Measurements from ENCODE around the gene SPECC1.
"Not testable (repeated sequence)": the region's sequence is repeated elsewhere in the genome, so short reads cannot be mapped to it uniquely, and the experiment has no call there.

The SPECC1 gene

DNA sequence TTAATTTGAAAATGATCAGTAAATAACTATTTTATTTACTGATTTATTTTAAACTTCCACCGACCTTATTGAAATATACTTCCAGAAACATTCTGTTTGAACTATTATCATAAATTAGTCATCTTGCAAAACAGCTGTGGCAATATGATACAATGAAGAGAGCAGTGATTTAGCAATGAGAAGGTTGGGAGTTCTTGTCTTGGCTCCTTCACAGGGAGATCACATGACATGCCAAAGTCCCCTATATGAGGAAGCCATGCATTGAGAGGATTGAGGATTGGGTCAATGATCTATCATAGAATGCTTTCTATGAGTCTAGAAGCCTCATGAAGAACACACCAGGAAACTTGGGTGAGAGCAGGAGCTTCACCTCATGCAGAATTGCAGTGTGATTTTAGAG, 235.5 kb downstream of the SPECC1 start:
- no peak for DNase-seq

DNA sequence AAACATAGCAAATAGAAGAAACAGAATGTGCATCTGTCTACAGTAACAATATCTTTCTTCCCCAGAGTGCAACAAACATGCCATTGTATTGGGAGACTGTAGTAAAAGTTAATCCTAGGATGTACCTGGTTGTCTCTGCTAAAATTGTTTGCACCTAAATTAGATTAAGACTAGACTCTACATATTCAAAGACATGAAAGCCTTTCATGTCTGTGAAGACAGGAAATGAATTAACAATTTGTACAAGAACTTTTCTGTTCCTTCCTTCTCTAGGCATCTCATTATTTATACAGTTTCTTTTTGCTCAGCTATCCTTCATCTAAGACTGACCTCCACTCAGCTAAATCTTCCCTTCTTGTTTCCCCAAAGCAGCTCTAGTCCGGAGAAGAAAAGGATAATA, 237.5 kb downstream of the SPECC1 start:
- no peak for DNase-seq

DNA sequence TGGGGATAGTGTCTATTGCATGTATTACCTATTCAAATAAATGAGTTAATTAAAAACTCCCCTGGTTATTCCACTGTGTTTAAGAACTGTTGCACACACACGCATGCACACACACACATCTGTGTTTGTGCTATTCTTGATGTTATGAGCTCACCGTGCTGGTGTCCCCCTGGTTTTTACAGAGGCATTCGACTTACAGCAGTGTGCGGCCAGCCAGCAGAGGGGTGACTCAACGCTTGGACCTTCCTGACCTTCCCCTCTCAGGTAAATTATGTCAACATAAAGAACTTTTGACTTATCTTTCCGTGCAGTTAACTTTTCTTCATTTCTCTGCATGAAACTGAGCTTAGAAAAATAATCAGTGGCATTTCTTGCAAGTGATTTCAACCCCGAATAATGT, 244.2 kb downstream of the SPECC1 start:
- DNase-seq = no peak

DNA sequence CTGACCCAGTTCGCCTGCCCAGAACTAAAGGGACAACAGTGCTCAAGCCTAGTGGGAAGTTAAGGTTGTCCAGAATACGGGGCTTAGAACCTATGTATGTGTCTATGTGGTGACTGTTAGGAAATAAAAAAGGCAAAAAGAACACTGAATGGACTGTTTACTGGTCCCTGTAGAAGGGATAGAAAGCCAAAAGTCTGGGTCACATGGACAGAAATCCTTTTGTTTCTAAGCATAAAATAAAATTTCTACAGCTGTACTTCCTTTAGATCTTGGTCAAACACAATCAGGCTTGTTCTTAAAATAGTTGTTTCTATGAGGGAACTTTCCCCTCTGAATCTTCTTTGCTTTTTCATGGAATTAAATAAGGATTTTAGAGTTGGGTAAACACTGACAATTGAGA, 245.4 kb downstream of the SPECC1 start:
- DNase-seq = no peak

DNA sequence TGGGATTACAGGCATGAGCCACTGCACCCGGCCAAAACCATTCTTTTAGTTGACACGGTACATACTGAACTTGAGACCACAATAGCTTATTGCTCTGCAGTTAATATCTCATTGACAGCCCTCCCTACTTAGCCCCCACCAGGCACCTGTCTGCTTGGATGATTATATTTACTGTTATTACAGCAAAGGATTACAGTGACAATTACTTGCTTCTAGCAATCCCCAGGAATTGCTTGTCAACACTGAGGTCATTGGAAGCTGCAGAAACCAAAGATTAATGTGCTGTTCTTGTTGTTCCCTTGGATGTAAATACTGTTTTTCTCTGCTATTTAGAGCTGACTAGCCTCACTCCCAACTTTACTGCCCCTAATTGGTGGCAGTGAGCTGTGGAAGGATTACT, 247.0 kb downstream of the SPECC1 start:
- DNase-seq = no peak

DNA sequence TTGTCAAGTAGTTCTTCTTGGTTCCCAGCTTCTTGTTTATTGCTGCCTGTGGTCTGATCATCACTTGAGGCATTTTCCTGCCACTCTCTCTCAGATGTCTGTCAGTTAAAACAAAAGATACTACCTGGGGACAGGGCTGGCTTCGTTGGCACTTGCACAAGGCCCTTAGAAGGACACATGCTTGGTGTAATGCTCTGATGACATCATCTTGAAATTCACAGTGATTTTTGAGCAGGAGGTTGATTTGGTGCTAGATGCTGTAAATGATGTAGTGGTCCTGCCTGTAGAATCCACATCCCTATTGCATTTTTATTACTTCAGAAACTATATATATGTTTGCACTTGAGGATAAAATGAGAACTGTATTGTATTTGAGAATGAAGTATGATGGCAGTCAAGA, 247.8 kb downstream of the SPECC1 start:
- no peak for DNase-seq

DNA sequence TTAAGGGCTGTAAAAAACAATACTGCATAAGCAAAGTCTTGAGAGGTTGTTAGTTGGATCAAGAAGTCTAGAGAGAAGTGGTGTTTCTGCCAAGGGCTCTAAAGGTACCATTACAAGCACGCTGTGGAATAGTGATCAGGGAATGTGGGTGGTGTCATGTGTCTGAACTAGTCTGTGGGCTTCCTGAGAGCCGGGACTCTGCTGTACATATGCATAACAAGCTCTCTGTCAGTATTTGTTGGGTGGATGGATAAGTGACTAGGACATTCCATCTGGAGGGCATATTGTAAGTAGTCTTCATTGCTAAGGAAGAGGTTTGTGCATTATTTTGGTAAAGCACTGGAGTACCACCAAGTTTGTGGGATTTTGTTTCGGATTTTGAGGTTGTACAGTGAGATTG, 248.6 kb downstream of the SPECC1 start:
- no peak for DNase-seq

DNA sequence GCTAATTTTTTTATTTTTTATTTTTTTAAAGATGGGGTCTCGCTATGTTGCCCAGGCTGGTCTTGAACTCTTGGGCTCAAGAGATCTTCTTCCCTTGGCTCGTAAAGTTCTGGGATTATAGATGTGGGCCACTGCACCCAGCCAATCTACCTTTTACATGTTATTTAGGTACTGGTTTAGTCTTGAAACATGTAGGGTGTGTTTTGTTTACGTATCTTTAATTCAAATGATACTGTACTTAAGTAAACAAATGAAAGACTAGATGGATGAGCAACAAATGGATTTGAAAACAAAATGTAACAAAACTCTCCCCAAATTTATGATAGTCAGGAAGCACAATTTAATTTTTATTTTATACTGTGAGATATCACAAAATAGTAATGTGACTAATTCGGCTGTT, 250.5 kb downstream of the SPECC1 start:
- DNase-seq = no peak

DNA sequence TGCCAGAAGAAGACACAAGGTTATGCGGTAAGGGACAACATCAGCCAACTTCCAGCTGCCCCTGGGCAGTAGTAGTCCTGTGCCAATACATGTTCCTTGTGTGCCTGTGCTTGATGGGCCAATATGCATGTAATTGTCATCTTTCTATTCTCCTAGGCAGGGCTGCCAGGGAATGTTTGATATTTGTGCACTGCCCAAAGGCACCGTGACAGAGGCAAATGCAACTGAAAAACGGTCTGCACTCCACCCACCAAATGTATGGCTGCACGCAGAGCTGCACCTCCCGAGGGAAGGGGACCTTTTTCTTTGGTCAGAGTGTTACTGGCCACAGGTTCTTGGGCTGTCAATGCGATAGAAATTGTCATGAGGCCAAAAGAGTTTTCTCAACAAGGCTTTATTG, 251.1 kb downstream of the SPECC1 start:
- no peak for DNase-seq

DNA sequence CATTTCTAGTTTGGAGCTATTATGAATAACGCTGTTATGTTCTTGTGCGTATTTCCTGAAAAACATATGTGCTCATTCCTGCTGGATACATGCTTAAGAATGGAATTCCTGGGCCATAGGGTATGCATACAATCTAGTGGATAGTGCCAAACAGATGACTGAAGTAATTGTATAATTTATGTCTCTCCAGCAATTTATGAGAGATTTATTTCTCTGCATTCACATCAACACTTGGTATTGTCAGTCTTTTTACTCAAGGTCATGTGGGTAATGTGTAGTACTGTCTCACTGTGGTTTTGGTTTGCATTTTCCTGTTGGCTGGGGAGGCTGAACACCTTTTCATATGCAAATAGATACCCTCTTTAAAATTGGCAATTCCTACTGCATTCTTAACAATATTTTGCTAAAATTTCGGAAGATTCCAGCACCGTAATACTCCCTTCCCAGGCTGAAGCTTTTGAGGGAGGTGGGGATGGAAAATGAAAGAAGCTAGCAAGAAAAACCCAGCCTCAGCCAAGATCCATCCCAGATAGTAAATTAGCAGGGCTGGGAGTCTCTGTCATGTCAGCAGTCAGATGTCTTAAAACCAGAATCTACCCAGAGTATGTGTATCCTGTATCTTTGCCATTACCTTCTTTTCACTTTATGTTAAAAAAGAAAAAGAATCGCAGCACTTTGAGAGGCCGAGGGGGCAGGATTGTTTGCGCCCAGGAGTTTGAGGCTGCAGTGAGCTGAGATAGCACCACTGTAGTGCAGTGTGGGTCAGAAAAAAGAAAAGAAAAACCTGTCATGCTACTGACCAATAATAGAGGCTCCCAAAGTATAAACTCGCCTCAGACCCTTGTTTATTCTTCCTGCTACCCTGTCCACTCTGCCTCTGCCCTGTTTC, 253.3 kb downstream of the SPECC1 start:
- DNase-seq = no peak

DNA sequence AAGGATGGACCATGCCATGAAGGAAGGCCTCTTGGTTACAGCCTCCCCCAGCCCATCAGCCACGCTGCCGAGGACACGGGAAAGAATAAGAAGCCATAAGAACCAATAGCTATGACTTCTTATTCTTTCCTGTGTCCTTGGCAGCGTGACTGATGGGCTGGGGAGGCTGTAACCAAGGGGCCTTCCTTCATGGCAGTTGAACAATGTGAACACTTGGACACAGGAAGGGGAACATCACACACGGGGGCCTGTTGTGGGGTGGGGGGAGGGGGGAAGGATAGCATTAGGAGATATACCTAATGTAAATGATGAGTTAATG, 253.9 kb downstream of the SPECC1 start:
- not testable (repeated sequence) for DNase-seq

DNA sequence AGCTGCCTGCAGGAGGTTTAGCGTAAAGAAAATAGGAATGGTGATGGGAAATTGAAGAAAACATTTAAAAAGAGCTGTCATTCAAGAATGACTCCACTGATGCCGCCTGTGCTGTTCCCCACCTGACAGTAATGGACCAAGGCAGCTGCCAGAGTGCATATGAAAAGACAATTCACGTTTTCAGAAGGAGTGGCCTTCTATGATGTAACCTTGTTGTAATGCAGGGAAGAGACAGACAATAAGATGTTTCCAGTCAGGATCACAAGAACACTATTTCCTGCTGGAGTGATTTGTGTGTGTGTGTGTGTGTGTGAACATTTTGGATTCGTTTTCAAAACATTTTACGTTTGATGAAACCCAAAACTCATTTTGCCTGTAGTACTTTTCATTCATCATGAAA, 254.4 kb downstream of the SPECC1 start:
- no peak for DNase-seq

DNA sequence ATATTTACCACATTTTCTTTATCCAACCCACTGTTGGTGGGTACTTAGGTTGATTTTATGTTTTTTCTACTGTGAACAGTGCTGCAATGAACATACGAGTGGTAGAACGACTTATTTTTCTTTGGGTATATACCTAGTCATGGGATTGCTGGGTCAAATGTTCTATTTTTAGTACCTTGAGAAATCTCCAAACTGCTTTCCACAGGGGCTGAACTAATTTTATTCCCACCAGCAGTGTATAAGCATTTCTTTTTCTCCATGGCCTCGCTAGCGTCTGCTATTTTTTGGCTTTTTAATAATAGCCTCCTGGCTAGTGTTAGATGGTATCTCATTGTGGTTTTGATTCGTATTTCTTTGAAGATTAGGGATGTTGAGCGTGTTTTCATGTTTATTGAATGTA, 255.8 kb downstream of the SPECC1 start:
- DNase-seq = no peak

DNA sequence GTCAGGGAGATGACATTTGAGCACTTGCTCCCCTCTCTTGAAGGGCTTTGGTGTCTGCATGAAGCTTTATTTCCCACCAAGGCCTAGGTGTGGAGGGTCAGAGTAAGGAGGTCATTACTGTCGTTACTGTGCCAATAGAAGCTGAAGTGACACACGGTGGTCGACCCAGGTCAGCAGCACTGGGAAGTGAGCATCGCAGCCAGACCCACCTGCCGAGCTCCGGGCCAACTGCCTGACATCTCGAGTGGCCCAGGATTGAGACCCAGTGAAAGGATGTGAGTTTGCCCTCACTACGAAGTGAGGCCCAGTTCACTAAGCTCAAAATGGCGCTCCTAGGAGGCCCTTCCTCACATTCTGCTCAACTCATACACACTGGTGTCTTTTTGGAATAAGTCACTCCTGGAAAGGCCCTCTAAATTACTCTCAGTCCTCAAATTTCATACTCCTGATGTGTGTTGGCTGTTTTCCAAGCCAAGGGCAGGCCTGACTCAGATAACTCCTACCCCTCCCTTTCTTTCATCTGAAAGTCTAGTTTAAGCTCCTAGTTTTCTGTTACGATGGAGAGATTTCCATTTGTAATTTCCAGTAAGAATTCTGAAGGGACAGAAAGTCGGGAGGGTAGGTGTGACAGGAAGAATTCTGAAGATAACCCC, 257.8 kb downstream of the SPECC1 start:
- no peak for DNase-seq

DNA sequence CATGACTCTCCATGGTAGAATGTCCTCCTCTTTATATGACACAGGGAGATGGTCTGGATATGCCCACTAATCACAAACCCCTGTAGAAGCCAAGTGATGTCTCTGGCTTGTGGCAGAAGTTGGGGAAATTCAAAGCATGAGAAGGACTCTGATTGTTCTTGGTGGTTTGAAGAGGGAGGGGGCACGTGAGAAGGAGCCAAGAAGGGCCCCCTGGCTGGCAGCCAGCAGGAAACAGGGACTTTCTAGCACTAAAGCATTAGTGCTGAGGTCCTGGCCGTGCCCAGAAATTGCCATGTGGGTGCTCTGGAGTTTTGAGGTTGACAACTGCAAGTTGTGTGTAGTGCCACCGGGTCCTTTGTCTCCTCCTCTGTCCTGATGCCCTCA, 258.3 kb downstream of the SPECC1 start:
- peak; percentile 10 for DNase-seq

DNA sequence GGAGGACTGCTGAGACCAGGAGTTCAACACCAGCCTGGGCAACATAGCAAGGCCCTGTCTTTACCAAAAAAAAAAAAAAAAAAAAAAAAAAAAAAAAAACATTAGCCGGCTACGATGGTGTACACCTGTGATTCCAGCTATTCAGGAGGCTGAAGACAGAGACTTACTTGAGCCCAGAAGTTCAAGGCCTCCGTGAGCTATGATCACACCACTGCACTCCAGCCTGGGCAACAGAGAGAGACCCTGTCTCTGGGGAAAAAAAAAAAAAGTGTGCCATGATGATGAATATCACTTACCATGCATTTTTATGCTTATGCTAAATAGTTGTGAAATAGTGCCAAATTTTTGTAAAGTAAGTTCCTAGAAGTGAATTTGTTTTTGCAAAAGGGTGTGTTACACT, 261.2 kb downstream of the SPECC1 start:
- DNase-seq = no peak

DNA sequence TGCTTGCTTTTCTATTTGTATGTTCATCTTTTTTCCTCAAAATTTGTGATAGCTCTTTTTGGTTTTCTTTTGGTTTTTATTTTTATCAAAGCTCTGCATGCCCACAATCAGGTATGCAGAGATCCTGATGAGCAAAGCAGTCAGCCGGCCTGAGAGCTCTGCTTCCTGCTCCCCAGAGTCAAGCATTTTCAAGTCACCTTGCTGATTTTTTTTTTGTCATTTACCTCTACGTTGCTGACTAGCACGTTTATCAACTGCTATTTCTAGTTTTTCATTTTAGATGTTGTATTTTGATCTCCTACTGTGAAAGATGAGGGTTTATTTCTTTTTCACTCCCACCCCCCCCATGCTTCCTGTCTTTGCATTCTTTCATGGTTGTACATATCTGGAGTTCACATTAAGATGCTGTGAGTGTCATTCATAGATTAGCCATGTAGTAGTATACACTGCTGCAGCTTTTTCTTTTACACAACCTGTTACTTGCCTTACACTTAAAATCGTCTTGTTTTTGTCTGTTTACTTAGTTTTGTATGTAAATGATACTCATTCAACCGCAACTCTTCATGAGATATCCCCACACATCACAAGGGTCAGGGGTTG, 262.0 kb downstream of the SPECC1 start:
- no peak for DNase-seq

DNA sequence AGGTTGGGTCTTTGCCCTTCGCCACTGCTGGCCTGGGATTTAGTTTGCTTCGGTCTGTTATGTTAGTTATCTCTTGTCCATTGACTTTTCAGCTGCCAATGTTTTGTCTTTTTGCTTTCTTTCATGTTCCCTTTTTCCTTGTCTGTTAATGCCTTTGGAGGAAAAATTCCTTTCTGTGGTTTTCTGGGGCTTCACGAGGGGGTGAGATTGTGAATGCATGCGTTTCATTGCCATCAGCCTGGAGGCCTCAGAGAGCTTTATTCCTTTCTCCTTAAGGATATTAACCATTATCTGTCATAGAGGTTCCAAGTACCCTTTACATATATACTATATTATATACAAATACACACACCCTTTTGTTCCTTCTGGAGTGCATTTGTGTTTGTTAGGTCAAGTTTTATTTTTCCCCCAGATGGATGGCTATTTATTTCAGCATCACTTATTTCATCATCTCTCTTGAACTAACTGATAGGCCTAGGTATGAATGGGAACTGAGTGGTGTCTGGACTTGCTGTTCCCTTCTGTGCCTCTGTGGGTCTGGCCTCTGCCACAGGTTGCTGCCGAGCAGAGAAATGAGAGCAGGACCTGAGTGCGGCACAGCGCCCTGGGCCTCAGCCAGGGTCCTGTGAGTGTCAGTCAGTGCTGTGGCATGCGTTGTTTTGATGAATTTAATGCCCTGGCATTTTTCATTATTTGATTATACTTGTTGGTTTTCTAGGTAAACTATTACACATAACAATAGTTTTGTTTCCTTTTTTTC, 264.8 kb downstream of the SPECC1 start:
- DNase-seq = peak; percentile 14

DNA sequence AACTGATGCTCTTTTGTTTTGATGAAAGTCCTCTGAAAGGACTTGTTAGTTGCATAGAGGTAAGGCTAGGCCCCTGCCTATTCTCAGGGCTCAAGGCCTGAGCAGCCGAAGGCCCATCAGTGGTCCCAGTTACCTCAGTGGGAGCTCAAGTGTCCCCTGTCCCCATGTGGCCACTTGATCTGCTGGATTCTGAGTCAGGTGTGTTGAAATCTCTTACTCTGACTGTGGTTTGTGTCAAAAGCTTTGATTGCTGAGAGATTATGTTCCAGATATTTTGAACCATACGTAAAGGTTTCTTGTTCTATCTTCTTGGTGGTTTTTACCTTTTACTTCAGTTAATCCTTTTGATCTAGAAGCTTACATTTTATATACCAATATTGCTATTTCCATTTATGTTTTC, 266.5 kb downstream of the SPECC1 start:
- no peak for DNase-seq

DNA sequence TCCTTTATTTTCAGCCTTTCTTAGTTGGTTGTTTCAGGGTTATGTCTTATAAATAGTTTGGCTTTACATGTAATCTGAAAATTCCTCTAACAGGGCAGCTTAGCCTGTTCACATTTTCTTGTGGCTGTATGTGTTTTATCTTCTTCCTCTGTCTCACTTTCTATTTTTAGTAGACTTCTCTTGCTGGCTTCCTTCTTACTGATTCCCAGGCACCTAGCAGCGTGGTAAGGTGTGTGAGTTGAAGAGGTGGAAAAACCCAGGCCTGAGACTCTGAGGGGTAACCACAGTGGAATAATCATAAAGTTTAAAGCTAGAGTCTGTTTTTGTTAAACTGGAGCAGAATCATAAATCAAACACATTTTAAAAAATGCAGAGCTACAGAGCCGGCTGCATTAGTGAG, 267.3 kb downstream of the SPECC1 start:
- DNase-seq = no peak

DNA sequence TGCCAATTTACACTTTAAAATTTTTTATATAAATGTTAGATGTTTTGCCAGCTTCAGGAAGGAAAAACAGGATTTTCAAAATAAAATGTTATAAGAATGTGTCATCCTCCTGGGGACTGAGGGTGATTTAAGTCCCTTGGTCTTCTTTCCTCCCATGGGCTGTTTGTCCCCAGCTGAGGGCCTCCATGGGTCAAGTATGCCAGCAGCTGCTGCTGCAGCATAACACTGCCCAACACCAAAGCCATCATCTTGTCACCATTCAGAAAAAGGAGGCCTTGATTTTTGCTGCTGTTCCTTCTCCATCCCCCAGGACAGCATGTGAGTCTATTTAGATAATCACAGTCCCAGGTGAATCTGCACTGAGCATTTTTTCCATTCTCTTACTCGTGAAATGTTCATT, 269.6 kb downstream of the SPECC1 start:
- no peak for DNase-seq

DNA sequence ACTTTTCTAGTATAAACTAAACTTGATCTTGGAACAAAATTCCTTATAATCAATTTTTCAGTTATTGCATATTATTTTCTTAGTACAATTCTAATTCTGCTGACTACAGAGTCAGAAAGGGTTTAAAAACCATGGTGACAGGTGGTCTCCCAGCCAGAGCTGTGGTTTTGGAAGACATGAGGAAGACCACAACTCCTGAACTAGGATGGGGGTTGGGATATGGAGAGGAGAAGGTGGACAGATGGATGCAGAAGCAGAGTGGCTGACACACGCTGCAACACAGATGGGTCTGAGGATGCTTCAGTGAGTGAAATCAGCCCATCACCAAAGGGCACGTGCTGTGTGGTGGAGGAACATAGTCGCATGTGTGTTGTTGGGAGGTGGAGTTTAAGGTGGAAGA, 270.5 kb downstream of the SPECC1 start:
- no peak for DNase-seq

DNA sequence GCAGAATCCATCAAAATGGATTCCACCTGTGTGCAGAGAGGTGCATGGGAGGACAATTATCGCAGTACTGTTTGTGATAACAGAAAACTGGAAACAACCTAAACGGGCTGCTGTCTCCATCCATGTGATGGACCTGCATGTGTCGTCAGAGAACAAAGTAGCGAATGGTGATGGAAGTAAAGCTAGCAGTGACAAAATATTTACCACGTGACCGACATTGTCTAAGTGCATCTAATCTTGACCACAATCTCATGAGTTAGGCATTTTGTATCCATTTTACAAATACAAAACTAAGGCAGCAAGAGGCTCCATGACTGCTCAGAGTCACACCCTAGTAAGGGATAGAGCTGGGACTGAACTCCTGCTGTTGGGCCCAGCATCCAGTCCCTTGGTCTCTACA, 270.9 kb downstream of the SPECC1 start:
- no peak for DNase-seq

DNA sequence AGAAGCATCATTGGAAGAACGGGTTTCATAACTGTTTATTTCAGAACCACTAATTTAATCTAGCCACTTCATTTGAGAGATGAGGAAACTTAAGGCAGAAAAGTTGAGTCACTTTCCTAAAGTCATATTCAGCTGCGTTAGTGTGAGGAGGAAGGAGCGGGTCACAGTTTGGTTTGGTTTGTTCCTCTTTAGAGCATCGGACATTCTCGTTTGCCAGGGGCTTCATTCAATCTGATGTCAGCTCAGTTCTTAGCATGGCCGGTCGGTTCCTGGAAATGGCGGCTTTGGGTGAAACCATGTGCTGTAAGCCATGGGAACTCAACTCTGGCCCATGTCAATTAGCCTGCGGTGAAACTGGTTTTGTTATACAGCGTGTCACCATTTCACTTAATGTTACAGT, 271.7 kb downstream of the SPECC1 start:
- peak; percentile 24 for DNase-seq
